Skin epidermis (tissue), 12 donors: ENCODE data around the gene TET2.

Experiments
- H3K27ac ChIP-seq, 21 experiments: fragments of 200-600 bp; sonication (generic) in 11 of 21; one replicate each; pipeline ENCODE4 v1.5.0; 2020; ENCODE audit warnings: mild to moderate bottlenecking in 3 of 21, inconsistent platforms in 2 of 21, moderate library complexity in 2 of 21
- H3K4me3 ChIP-seq, 7 experiments: fragments of 200-600 bp; sonication (generic) in 2 of 7; one replicate each; pipeline ENCODE4 v1.5.0; 2020; ENCODE audit warnings: inconsistent platforms in 2 of 7, mild to moderate bottlenecking in 2 of 7, moderate library complexity in 1 of 7

The TET2 gene

GRCh38 chr4:105137121-105137875, 9.4 kb upstream of the TET2 start:
- no peak overlapping the region for H3K4me3 ChIP-seq
- no peak overlapping the region for H3K27ac ChIP-seq

- H3K27ac ChIP-seq: no peak overlapping the region
- no peak overlapping the region for H3K4me3 ChIP-seq
These were observed 7.0 kb upstream of the TET2 start for GRCh38 chr4:105139646-105140045.

DNA sequence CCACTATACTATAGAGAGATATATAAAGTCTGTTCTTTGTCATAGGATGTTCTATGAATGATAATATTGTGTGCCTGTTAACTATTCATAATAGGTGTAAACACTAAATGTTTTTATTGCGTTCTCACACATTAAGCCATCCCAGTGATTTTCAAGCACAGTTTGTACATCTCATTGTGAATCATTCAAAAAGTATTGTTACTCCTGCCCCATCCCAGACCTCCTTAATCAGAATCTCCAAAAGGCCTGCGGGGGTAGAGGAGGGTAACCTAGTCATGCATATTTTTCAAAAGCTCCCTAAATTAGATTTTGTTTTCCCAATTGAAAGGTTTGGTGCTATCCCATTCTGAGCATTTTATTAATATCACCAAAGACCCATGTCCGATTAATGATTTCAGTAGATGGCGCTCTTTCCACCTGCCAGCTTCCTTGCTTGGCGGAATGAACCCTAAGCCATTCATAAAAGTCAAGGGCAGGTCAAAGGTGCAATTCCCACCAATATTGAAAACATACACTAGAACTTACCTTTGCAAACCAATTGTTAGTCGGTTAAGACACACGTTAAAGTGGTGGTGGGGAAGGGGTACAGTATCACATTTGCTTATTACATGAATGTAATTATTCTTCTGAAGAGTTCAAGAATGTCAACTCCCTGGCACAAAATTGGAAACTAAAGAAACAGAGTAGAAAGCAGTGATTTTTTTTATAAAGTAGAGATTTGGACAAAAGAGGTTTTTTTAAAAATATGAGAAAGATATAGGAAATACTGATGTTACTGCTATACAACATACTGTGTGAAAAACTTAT, 5.8 kb upstream of the TET2 start:
- H3K4me3 ChIP-seq: no peak overlapping the region
- no peak overlapping the region for H3K27ac ChIP-seq

GRCh38 chr4:105145156-105145902, 1.3 kb upstream of the TET2 start:
- Histone ChIP-seq H3K4me3 (peak overlapping the region; percentile 69 to 91 (median 89)), H3K27ac (peak overlapping the region in 20 of 21 experiments; percentile 80 to 98 (median 94))

DNA sequence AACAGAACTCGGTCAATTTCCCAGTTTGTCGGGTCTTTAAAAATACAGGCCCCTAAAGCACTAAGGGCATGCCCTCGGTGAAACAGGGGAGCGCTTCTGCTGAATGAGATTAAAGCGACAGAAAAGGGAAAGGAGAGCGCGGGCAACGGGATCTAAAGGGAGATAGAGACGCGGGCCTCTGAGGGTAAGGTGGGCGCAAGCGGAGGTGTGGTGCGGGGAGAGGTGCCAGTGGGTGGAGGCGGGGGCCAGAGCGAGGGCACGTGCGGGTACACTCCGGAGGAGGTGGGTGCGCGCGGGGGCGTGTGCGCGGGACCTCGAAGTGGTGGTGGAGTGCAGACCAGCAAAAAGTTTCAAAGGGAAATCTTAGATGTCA, 787 bp upstream of the TET2 start:
- H3K27ac ChIP-seq: peak overlapping the region; percentile 80 to 98 (median 94)
- peak overlapping the region; percentile 69 to 91 (median 89) for H3K4me3 ChIP-seq

- peak overlapping the region; percentile 80 to 98 (median 94) for H3K27ac ChIP-seq
- H3K4me3 ChIP-seq: peak overlapping the region; percentile 69 to 91 (median 89)
These were observed 408 bp downstream of the TET2 start for GRCh38 chr4:105147016-105147552.

- Histone ChIP-seq H3K27ac (peak overlapping the region; percentile 80 to 98 (median 94)), H3K4me3 (peak overlapping the region; percentile 69 to 91 (median 89))
These were observed 981 bp downstream of the TET2 start for GRCh38 chr4:105147553-105148161.

- peak overlapping the region in 17 of 21 experiments; percentile 2 to 96 (median 93) for H3K27ac ChIP-seq
- H3K4me3 ChIP-seq: peak overlapping the region; percentile 69 to 91 (median 89)
These were observed 1.7 kb downstream of the TET2 start for GRCh38 chr4:105148356-105148755.

- peak overlapping the region in 4 of 21 experiments; percentile 2 to 96 (median 64) for H3K27ac ChIP-seq
- peak overlapping the region in 6 of 7 experiments; percentile 69 to 90 (median 84) for H3K4me3 ChIP-seq
These were observed 2.1 kb downstream of the TET2 start for GRCh38 chr4:105148776-105149175.

GRCh38 chr4:105149771-105150170, 3.1 kb downstream of the TET2 start:
- Histone ChIP-seq H3K4me3 (no peak overlapping the region), H3K27ac (peak overlapping the region in 2 of 21 experiments; percentile 30 to 94)

GRCh38 chr4:105150503-105150902, 3.8 kb downstream of the TET2 start:
- Histone ChIP-seq H3K27ac (no peak overlapping the region), H3K4me3 (no peak overlapping the region)

DNA sequence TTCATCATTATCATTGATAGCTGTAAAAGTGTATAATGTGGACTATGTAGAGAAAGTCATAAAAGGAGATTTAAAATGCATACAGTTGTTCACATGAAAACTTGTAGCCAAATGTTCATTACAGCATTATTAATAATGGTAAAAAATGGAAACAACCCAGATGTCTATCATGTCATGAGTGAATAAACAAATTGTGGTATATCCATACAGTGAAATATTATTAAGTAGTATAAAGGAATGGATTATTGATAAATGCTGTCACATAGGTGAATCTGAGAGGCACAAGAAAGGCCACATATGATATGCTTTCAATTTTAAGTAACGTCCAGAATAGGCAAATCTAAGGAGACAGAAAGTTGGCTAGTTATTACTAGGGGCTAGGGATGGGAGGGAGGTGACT, 7.1 kb downstream of the TET2 start:
- Histone ChIP-seq H3K27ac (no peak overlapping the region), H3K4me3 (no peak overlapping the region)

DNA sequence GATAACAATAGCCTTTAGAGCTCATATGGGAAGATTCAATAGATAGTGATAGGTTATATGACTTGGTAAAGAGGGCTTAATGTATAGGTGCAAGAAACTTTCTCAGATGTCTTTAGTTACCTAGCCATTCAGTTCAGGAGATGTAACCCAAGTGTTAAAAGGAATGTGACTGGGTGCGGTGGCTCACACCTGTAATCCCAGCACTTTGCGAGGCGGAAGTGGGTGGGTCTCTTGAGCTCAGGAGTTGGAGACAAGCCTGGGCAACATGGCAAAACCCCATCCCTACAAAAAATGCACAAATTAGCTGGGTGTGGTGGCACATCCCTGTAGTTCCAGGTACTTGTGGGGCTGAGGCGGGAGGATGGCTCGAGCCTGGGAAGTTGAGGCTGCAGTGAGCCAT, 7.9 kb downstream of the TET2 start:
- Histone ChIP-seq H3K27ac (no peak overlapping the region), H3K4me3 (no peak overlapping the region)

GRCh38 chr4:105155426-105155825, 8.8 kb downstream of the TET2 start:
- H3K4me3 ChIP-seq: no peak overlapping the region
- no peak overlapping the region for H3K27ac ChIP-seq

- no peak overlapping the region for H3K27ac ChIP-seq
- no peak overlapping the region for H3K4me3 ChIP-seq
These were observed 12.2 kb downstream of the TET2 start for GRCh38 chr4:105158837-105159236.

- no peak overlapping the region for H3K27ac ChIP-seq
- H3K4me3 ChIP-seq: no peak overlapping the region
These were observed 15.6 kb downstream of the TET2 start for GRCh38 chr4:105162123-105162796.

DNA sequence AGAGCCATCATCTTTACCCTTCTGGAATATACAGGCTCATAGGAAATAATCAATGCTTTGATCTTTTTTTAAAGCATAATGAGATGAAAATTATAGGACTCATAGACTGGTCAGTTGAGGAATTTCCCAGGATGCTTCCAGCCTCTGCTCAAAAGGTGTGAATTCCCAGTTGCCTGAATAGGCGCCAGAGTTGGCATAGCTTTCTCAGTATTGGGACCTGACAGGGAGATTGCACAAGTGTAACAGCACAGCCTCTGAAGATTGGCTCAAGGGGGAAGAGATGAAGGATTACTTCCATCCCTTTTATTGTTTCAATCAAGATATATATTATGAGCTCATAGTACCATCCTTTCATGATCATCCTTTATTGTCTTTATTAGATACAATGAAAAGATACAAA, 17.9 kb downstream of the TET2 start:
- Histone ChIP-seq H3K4me3 (no peak overlapping the region), H3K27ac (no peak overlapping the region)

DNA sequence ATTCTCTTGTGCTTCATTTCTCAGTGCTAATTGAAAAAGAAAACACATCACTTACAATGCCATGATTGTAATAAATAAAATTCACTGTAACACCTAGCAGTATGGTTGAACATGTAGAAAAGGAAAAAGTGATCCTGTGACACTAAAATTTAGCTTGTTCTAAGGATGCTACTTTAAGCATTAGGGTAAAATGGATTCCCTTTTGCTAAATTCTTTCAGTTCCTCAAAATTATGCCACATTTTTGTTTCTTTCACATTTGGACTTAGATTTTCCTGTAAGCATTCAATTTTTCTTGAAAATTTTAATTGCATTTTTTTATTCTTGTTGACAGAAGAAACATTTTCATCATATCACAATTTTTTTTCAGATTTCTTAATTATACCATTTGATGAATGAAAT, 19.4 kb downstream of the TET2 start:
- Histone ChIP-seq H3K4me3 (no peak overlapping the region), H3K27ac (no peak overlapping the region)

- Histone ChIP-seq H3K4me3 (no peak overlapping the region), H3K27ac (no peak overlapping the region)
These were observed 24.0 kb downstream of the TET2 start for GRCh38 chr4:105170711-105171110.
